Left cardiac atrium (tissue), 4 donors: ENCODE measurements around the gene LSS. TPM values are rescaled to one million over a fixed set of nuclear protein-coding genes. Genes with fewer than 3 reads are reported as not detected.
"Not testable (repeated sequence)": the region's sequence is repeated elsewhere in the genome, so short reads cannot be mapped to it uniquely, and the experiment has no call there.

Experiments used
- ATAC-seq, 2 donors: fragments of 200-7000 bp; cut with Tn5 transposase; one replicate each; pipeline ENCODE4 v1.9.1; 2020; ENCODE audit warnings: mild to moderate bottlenecking in 2 of 2, moderate library complexity in 2 of 2
- DNase-seq: peaks from one replicate; pipeline ENCODE4 v3.0.0-alpha.2; 2020
- intact Hi-C, 2 donors: fragments of 100-400 bp; cut with DNase I; formaldehyde crosslinking; loops; one replicate each; pipeline versions ENCODE4 v1.14.1 to v1.15.1; 2022 to 2023
- total RNA-seq, 2 donors: library from RNA; stranded (reverse); fragmentation: NEBNext Ultra II Directional; extraction: Animal tissue kit (Norgen Biotek cat#: 25700); gene quantifications; one replicate each; pipeline ENCODE4 v1.2.1, GENCODE V29; 2021
- donor health status: DM: no; HTN: yes; CAD: no.
- donor health status: DM: no; HTN: yes; CAD: no; lungs with severe emphysema.
- donor health status: DM: yes; HTN: yes; CAD: no.
- donor health status: Dilated cardiomyopathy.

LSS gene
- total RNA-seq, 2 donors from 2014 or later = 66.4 to 66.7 TPM

DNA sequence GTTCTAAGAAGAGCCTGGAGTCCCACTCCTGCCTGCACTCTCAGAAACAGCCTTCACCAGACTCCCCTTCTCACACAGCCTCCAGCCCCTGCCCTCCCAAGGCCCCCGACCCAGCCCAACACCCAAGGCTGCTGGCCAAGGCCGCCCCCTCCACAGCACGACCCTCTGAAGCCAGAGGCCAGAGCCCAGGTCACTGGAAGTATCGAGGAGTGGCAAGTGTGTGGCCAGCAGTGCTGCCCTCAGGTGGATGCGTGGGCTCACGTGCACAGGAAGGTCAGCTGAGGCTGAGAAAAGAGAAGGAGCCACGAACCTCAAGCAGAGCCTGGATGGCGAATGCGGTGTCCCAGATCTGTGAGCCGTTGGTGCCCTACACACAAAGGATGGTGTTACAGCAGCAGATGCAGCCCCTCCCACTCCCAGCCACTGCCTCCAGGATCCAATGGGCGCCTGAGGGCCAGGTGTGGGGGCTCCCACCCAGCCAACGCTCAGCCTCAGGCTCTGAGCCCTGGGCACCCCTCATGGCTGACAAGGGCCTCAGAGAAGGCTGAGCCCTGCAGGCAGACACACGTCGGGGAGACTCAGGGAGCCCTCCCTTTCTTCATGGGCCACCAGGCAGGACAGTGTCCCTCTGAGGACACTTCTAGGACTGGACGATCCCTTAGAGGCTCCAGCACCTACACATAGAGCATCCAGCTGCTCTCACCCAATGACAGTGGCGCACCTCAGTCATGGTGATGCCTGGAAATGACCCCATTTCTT is 18.0 kb downstream of the LSS start:
- peak; percentile 7 for DNase-seq
- no peak for ATAC-seq
- intact Hi-C loops = no loop called here

DNA sequence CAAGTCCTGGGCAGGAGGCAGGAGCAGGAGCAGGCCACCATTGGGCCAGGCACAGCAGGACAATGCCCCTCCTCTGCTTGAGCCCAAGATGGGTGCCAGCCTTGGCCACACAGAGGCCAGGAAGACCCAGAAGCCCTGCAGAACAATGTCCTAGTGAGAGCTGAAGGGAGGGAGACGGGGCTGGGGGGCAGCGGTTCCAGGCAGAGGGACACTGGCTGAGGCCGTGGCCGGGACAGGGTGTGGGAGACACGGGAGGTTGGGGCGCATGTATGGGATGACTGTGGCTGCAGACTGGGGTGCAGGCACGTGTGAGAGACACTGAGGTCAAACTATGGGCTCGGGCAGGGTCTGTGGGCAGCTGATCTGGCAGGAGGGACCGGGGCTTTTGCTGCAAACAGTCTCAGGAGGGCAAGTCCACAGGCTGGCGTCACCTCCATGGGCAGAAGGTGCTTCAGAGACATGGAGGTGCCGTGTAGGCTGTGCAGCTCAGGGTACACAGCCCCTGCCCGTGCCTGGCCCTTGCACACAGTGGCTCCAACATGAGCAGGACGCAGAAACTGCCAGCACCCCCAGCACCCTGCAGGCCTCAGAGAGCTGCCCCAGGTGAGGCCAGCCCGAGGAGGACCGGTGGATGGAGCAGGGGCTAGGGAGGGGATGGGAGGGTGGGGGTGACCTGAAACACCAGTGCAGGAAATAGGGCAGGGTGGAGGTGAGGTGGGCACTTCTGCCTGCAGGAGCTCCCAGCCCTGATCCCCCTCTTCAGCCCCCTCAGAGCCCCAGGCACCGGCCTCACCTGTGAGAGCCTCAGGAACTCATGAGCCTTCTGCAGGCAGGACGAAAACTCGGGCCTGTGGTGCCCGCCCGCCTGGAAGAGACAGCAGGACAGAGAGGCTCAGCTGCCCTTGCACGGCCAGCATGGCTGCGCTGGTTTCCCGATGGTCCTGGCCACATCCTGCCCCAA is 19.5 kb downstream of the LSS start:
- peak; percentile 16 for DNase-seq
- ATAC-seq = no peak
- intact Hi-C loops = no loop called here

DNA sequence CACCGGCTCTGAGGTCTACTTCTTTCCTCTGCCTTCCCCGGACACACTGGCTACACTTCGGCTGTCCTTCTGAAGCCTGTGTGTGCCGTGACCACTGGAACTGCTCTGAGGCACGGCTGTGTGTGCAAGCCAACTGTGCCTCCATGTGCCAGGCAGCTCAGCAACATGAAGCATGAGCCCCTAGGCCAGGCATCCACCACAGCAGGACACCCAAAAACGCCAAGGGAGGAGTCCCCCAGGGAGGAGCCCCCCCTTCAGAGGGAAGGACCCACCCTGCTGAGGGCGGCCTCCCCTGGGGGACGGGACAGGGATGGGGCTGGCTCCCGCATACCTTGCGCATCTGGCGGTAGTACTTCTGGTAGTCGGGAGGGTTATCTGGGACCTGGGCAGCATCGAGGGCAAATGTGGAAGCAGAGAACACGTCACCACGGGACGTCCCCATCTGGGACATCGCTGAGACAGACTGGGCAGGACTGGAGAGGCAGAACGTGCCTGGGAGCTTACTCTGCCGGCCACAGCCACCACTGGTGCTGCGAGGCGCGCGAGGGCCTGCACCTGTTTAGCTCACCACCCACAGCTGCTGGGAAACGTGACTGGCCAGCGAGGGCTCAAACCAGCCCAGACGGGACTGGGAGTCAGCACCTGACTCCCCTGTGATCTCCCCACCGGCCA is 20.5 kb downstream of the LSS start:
- ATAC-seq (no peak), DNase-seq (peak; percentile 14)
- intact Hi-C loops = no loop called here

DNA sequence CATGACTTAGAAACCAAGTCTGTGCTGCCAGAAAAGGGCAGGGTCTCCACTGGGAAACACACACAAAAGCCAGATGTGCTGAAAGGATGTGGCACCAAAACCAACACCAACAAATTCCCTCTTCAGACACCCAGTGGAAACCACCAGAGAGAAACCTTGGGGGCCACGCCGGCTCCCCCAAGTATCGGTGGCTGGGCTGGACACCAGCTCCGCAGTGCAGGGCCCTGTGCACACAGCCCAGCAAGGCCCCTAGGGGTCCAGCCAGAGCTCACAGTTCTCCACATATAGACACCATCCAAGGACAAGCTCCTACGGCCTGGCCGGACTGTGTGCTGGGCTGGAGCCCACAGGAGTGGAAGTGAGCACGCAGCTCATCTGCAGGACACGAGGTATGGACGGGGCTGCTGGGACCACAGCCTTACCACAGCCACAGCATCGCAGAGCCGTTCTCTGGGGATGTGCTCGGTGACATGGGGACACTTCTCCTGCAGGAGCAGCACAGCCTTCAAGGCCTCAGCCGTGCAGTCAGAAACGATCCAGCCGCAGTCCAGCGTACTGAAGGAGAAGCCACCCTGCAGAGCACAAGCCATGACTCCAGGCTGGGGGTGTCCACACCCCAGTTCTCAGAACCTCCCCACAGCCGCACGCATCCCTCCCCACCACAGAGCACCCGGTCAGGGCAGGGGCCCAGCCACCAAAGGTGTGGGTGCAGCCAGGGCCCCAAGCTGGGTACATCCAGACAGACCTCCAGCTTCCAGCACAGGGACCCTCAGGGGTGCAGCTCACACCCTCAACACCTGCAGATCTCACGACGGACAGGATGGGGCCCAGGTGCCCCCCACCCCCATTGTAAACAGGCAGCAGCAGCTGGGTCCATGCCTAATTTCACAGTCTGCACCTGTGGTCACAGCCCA is 21.3 kb downstream of the LSS start:
- no peak for ATAC-seq
- peak; percentile 10 for DNase-seq
- intact Hi-C loops = no loop called here

DNA sequence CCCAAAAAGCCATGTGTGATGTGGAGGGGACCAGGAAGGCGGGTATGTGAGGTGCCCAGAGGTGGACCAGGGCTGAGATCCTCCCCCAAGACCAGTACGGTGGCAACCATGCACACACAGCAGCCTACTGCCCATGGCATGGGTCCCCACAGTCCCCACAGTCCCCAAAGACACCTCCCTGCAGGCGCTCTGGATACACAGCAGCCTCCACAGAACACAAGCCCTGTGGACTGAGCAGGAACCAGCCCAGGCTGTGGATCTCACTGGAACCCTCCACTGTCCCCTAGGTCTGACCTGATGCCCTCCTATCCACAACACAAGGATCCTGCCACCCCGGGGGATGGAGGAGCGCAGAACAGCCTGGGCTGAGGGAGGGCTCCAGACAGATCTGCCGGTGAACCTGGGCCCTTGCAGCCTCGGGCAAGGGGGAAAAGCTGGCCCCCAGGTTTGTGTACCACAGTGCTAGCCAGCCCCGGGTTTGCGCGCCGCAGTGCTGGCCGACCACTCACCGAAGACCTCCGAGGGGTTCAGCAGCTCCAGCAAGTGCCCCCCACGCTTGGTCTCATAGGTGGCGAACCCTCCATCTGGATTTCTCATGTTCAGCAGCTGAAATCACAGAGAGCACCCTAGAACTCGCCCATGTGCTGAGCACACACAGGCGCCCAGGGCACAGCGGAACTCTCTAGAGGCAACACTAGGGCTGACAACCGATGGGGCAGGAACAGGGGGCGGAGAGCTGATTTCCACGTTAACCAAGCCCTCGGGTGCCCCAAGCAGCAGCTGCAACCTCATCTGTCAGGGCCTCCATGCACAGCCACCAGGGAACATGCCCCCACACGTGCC is 22.2 kb downstream of the LSS start:
- DNase-seq = peak; percentile 7
- intact Hi-C loops = no loop called here
- ATAC-seq = no peak

DNA sequence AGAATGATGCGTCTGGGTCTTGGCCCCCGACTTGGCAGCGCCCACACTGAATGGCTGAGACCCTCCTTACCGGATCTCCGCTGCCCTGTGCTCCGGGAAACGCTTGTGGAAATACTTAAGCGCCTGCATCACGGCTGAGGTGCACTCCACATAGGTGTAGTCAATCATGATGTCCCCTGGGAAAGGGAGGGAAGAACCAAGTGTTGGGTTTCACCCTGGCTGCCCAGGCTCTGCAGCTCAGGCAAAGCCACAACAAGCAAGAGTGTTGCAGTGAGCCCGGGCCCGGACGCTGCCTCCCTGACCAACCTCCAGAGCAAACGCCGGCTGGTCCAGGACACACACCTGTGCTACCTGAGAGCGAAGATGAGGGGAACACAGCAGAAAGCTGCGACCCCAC is 22.8 kb downstream of the LSS start:
- intact Hi-C loops = no loop called here
- peak; percentile 12 for DNase-seq
- no peak for ATAC-seq

DNA sequence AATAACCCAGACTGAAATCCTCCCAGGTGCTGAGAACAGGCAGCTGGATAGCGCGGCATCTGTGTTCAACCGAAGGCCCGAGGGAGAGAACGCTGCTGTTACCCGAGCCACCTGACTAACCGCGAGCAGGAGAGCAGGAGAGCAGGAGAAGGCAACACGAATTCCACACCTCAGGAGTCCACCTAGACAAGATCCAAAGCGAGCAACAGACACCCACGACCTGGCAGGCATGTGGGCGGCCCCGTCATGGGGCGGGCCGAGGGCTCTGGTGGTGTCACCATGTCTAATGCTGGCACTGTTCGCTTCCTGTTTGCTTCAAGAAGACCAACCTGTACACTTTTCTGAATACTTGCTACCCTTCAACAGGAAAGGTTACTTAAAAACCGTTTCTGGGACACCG is 23.4 kb downstream of the LSS start:
- ATAC-seq (no peak), DNase-seq (peak; percentile 10)
- intact Hi-C loops = no loop called here

DNA sequence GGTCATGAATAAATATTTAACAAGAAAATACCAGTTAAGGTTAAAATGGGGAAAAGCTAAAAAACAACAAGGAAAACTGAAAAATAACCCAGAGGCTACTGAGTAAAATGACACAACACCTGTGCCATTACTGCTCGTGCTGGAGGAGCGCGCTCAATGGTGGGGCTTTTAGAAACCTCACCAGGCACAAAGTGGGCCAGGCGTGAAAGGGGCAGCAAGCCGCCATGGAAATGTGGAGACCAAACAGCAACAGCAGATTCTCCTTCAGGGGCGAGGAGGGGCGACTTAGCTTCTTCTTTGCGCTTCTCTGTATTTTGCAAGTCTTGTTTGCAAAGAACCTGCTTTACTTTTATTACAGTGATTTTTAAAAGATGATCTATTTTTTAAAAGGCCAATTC is 25.4 kb downstream of the LSS start:
- ATAC-seq (no peak), DNase-seq (peak; percentile 6)

DNA sequence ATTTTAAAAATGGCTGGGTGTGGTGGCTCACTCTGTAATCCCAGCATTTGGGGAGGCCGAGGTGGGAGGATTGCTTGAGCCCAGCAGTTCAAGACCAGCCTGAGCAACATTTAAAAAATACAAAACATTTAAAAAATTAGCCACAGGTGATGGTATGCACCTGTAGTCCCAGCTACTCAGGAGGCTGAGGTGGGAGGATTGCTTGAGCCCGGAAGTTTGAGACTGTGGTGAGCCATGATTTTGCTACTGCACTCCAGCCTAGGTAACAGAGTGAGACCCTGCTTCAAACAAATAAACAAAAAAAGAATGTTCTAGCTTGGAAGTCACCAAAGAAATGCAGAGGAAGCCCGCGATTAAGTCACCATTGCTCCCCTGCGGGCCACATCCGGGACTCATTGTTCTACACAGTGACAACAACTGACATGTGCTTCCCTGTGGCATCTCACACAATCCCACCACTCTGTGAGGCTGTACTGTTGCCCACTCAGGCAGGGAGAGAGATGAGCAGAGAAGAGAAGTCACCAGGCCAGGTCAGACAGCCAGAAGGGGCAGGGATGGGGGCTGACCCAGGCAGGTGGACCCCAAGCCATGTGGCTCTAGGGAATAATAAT is 25.9 kb downstream of the LSS start:
- intact Hi-C loops = no loop called here
- ATAC-seq (peak in 1 of 2 donors; percentile 33), DNase-seq (peak; percentile 16)

More for the DNA sequence above, 25.4 kb downstream of the LSS start:
- intact Hi-C loops = no loop called here

DNA sequence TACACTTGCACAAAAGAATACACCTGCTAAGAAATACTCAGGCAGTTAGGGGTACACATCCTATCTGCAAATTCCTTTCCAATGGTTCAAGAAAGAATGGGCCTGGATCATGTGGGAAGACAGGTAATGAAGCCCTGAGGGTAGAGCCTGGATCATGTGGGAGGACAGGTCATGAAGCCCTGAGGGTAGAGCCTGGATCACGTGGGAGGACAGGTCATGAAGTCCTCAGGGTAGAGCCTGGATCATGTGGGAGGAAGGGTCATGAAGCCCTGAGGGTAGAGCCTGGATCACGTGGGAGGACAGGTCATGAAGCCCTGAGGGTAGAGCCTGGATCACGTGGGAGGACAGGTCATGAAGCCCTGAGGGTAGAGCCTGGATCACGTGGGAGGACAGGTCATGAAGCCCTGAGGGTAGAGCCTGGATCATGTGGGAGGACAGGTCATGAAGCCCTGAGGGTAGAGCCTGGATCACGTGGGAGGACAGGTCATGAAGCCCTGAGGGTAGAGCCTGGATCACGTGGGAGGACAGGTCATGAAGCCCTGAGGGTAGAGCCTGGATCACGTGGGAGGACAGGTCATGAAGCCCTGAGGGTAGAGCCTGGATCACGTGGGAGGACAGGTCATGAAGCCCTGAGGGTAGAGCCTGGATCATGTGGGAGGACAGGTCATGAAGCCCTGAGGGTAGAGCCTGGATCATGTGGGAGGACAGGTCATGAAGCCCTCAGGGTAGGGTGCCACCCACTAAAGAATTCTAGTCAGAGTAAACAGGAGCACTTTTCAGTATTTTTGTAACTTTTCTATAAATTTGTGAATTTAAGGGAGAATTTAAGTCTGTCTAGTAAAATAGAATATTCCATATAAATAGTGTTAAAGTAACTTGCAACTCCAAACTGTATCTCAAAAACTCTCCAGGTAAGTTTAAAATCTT is 27.4 kb downstream of the LSS start:
- DNase-seq, intact Hi-C loops, ATAC-seq: not testable (repeated sequence)

DNA sequence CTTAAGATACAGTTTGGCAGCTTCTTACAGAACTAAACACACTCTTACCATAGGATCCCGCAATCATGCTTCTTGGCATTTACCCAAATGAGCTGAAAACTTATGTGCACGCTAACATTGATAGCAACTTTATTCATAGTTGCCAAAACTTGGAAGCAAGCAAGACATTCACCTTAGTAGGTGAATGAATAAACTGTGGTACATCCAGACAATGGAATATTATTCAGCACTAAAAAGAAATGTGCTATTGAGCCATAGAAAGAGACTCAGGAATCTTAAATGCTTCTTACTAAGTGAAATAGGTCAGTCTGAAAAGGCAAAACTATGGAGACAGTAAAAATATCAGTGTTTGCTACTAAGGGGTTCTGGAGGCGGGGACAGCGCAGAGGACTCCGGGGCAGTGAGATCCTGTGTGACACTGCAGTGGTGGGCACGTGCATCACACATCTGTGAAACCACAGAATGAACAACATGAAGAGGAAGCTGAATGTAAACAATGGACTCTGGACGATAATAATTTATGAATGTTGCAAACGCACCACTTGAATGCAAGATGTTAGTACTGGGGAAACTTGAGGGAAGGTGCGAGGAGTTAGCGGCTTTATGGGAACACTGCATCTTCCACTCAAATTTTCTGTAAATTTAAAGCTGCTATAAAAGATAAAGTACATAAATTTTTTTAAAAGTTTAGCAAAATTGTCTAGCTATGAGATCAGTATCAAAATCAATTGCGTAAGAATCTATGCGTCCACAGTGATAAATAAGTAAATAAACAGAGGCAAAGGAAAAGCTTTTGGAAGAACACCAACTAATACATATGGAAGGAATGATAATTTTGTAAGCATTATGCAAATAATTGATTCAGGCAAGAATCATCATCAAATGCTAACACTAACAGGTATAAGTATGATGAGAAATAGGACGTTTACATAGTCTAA is 28.9 kb downstream of the LSS start:
- intact Hi-C loops = no loop called here
- no peak for ATAC-seq
- no peak for DNase-seq

DNA sequence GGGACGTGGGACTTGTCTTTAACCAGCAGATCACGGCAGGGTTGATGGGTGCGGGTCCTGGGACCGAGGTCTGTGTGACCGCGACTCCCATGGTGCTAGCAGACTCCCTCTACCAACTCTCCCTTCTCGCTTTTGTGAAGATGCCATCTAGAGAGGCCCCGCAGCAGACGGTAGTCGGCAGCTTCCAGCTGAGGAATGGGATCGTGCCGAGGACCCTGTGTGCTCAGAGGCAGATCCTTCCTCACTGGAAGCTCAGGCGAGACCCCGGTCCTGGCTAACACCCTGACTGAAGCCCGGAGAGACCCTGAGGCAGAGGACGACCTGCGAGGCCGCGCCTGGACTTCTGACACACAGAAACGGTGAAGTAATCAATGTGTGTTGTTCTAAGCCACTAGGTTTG is 31.8 kb downstream of the LSS start:
- ATAC-seq (no peak), DNase-seq (peak; percentile 5)
- intact Hi-C loops = no loop called here

DNA sequence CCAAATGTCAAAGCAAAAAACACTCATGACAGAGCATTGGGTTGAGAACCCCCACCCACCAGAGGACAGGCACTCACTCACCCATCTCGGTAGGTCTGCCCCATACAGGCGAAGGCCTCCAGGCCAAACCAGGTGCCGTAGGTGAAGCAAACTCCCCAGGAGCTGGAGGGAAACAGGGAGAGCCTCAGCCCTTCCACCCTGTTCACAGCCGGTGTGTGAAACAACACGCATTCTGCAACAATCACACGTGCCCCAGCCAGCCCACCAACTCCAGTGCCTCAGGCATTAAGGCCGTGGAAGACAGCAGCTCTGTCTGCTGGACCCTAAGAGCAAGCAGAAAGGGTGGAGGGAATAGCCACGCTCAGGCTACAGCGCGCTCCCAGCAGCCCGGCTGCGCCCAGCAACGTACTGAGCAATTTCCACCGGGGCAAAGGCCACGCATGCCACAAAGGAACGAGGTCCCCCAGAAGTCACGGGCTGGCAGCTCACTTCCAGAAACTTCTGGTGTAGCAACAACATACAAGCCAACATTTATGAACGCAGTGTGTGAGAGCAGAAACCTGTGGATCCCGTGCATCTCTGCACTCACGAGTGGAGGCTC is 32.9 kb downstream of the LSS start:
- ATAC-seq (no peak), DNase-seq (peak; percentile 7)
- intact Hi-C loops = no loop called here

DNA sequence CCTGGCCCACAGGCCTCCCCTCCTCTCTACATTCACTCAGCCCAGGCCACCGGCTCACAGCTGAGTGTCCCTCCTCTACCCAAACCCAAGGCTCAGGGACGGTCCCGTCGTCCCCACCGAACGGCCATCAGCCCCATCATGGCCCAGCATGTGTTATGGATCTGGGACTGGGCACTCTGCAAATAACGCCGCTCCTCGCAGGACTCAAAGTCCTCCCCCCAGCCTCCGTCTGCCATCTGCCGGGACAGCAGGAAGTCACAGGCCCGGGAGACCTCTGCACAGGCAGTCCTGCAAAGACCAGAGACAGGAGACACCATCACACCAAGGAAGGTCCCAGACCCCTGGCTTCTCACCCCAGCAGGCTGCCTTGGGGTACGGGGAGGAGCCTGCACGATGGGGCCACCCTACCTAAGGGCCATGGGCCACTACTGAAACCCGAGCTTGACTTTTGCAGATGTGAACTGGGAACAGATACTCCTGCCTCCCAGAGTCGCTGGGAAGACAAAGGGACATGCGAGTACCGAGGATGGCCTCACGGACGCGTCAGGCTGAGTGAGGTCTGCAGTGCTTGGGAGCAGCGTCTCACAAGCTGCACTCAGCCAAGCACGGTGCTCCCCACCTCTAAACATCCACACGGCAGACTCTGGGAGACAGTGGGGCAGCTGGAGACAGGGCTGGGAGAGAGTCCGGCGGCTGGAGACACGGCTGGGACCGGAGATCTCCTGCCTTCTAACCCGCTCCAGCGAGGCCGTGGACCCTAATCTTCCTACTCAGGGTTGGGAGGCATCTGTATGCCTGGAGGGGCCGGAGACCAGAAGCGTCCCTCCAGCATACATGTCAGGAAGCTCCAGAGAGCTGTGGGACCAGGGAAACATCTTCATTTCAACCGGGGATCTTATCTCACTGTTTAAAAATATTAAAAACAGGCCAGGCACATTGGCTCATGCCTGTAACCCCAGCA is 33.9 kb downstream of the LSS start:
- intact Hi-C loops = no loop called here
- DNase-seq (no peak), ATAC-seq (no peak)
